ENCODE data around the gene FCGR3A.
"Not testable (repeated sequence)": the region's sequence is repeated elsewhere in the genome, so short reads cannot be mapped to it uniquely, and the experiment has no call there.

FCGR3A gene

DNA sequence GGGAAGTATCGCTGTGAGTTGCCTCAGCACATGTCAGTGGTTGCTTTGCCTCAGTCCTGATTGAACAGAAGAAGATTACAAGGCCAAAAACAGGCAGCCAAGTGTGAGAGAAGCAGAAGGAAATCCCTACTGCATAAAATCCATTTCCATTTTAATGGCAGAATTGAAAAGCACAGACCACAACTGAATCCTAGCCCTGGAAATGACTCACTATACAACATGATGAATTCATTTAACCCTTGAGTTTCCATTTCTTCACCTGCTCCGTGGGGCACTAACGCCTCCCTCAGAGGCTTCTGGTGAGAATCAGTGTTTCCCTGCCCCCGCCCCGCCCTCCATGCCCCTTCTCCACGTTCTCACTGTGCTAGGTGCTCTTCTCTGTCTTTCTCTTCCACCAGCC lies 40.3 kb upstream of the FCGR3A start:
- H3K9me2 ChIP-seq (ENCODE audit: low read depth, low read length); H3K9ac ChIP-seq (ENCODE audit: low read length); H3K27me3 ChIP-seq (ENCODE audit: insufficient read depth, low read length); H3K9me3 ChIP-seq (ENCODE audit: low read length); H4K20me1 ChIP-seq (ENCODE audit: insufficient read depth, low read length); H3F3A ChIP-seq (ENCODE audit: insufficient read depth, low read length); H2AFZ ChIP-seq (ENCODE audit: low read length); H3K4me3 ChIP-seq (ENCODE audit: low read depth, low read length, poor library complexity, severe bottlenecking); H3K4me1 ChIP-seq (ENCODE audit: insufficient read depth, low read length, severe bottlenecking); H3K79me2 ChIP-seq (ENCODE audit: insufficient read depth, low read length); H3K36me3 ChIP-seq (ENCODE audit: insufficient read depth, low read length); H3K27ac ChIP-seq (ENCODE audit: low read depth, low read length, poor library complexity, severe bottlenecking); H3K4me2 ChIP-seq (ENCODE audit: low read length): not testable (repeated sequence)

DNA sequence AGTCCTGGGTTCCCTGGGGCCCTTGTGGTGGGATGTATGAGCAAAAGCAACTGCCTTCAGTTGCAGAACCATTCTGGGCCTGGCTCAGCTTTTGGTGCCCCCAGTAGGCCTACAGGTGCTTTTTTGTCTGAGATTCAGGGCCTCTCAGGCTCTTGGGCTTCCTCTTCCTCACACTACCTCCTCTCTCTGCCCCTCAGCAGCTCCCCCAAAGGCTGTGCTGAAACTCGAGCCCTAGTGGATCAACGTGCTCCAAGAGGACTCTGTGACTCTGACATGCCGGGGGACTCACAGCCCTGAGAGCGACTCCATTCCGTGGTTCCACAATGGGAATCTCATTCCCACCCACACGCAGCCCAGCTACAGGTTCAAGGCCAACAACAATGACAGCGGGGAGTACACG lies 39.7 kb upstream of the FCGR3A start:
- not testable (repeated sequence) for H2AFZ ChIP-seq (ENCODE audit: low read length); H3K9me3 ChIP-seq (ENCODE audit: low read length); H3K27ac ChIP-seq (ENCODE audit: low read depth, low read length, poor library complexity, severe bottlenecking); H3K9ac ChIP-seq (ENCODE audit: low read length); H3K4me3 ChIP-seq (ENCODE audit: low read depth, low read length, poor library complexity, severe bottlenecking); H3K9me2 ChIP-seq (ENCODE audit: low read depth, low read length); H3K4me1 ChIP-seq (ENCODE audit: insufficient read depth, low read length, severe bottlenecking); H4K20me1 ChIP-seq (ENCODE audit: insufficient read depth, low read length); H3K36me3 ChIP-seq (ENCODE audit: insufficient read depth, low read length); H3F3A ChIP-seq (ENCODE audit: insufficient read depth, low read length); H3K27me3 ChIP-seq (ENCODE audit: insufficient read depth, low read length); H3K4me2 ChIP-seq (ENCODE audit: low read length); H3K79me2 ChIP-seq (ENCODE audit: insufficient read depth, low read length)

DNA sequence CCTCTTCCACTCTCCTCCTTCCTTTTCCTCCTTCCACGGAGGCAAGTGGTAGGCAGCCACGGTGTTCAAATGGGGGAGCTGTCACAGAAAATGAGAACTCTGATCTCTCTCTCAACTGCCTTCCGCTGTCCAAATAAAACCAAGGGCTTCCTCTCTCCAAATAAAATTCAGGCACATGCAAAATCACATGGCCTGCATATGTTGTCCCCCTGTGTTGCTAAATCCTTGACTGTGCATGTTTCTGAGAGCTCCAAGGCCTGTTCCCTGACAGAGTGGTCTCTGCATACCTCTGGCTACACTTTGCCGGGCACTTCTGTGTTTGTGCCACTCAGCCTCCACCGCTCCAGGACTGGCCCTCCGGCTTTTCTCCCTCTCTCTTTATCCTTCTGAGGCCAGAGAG lies 39.0 kb upstream of the FCGR3A start:
- H3K9ac ChIP-seq (ENCODE audit: low read length); H3K79me2 ChIP-seq (ENCODE audit: insufficient read depth, low read length); H3K4me1 ChIP-seq (ENCODE audit: insufficient read depth, low read length, severe bottlenecking); H3K9me2 ChIP-seq (ENCODE audit: low read depth, low read length); H3K27ac ChIP-seq (ENCODE audit: low read depth, low read length, poor library complexity, severe bottlenecking); H3K9me3 ChIP-seq (ENCODE audit: low read length); H3F3A ChIP-seq (ENCODE audit: insufficient read depth, low read length); H2AFZ ChIP-seq (ENCODE audit: low read length); H3K36me3 ChIP-seq (ENCODE audit: insufficient read depth, low read length); H4K20me1 ChIP-seq (ENCODE audit: insufficient read depth, low read length); H3K4me2 ChIP-seq (ENCODE audit: low read length); H3K27me3 ChIP-seq (ENCODE audit: insufficient read depth, low read length); H3K4me3 ChIP-seq (ENCODE audit: low read depth, low read length, poor library complexity, severe bottlenecking): not testable (repeated sequence)

DNA sequence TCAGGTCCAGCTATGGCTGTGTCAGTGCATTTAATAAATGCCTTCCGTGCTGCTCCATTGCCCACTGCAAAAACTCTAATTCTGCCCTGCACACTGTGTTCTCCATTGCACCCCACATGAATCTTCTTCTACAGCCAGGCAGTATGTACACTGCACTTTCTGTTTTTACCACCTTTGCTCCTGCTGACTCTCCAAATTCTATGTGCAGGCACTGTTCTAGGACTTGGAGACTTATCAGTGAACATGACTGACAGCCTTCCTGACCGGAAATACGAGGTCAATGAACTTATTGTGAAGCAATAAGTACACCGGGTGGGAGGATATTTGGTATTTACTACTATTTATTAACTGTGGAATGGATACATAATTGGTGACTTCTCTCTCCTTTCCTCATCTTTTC lies 33.3 kb upstream of the FCGR3A start:
- not testable (repeated sequence) for H3K4me3 ChIP-seq (ENCODE audit: low read depth, low read length, poor library complexity, severe bottlenecking); H2AFZ ChIP-seq (ENCODE audit: low read length); H3K9ac ChIP-seq (ENCODE audit: low read length); H3K9me2 ChIP-seq (ENCODE audit: low read depth, low read length); H3K27me3 ChIP-seq (ENCODE audit: insufficient read depth, low read length); H4K20me1 ChIP-seq (ENCODE audit: insufficient read depth, low read length); H3K9me3 ChIP-seq (ENCODE audit: low read length); H3F3A ChIP-seq (ENCODE audit: insufficient read depth, low read length); H3K4me2 ChIP-seq (ENCODE audit: low read length); H3K27ac ChIP-seq (ENCODE audit: low read depth, low read length, poor library complexity, severe bottlenecking); H3K79me2 ChIP-seq (ENCODE audit: insufficient read depth, low read length); H3K4me1 ChIP-seq (ENCODE audit: insufficient read depth, low read length, severe bottlenecking); H3K36me3 ChIP-seq (ENCODE audit: insufficient read depth, low read length)

DNA sequence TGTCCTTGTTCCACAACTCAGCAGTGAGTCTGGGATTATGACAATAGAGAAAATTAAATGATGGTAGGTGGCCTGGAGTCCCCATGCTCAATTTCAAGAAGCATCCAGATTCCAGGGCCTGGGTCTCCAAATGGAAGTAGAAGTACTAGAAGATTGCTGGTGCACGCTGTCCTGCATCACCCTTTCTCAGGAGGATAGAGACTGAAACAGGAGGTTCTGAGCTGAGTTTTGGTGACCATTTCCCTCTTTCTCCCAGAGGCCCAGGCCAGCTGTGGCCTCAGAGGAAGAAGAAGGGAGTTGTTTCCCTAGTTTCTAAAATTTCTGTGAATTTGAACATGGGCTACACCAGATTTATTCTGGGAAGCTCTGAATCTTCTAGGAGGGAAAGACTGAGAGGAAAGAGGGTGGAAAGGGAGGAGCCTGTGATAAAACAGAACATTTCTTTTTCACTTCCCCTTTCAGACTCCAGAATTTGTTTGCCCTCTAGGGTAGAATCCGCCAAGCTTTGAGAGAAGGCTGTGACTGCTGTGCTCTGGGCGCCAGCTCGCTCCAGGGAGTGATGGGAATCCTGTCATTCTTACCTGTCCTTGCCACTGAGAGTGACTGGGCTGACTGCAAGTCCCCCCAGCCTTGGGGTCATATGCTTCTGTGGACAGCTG lies 31.4 kb upstream of the FCGR3A start:
- H3K4me3 ChIP-seq (ENCODE audit: low read depth, low read length, poor library complexity, severe bottlenecking); H3F3A ChIP-seq (ENCODE audit: insufficient read depth, low read length); H3K4me2 ChIP-seq (ENCODE audit: low read length); H3K4me1 ChIP-seq (ENCODE audit: insufficient read depth, low read length, severe bottlenecking); H2AFZ ChIP-seq (ENCODE audit: low read length); H3K27me3 ChIP-seq (ENCODE audit: insufficient read depth, low read length); H3K27ac ChIP-seq (ENCODE audit: low read depth, low read length, poor library complexity, severe bottlenecking); H3K9me3 ChIP-seq (ENCODE audit: low read length); H4K20me1 ChIP-seq (ENCODE audit: insufficient read depth, low read length); H3K9ac ChIP-seq (ENCODE audit: low read length); H3K79me2 ChIP-seq (ENCODE audit: insufficient read depth, low read length); H3K36me3 ChIP-seq (ENCODE audit: insufficient read depth, low read length); H3K9me2 ChIP-seq (ENCODE audit: low read depth, low read length): not testable (repeated sequence)

DNA sequence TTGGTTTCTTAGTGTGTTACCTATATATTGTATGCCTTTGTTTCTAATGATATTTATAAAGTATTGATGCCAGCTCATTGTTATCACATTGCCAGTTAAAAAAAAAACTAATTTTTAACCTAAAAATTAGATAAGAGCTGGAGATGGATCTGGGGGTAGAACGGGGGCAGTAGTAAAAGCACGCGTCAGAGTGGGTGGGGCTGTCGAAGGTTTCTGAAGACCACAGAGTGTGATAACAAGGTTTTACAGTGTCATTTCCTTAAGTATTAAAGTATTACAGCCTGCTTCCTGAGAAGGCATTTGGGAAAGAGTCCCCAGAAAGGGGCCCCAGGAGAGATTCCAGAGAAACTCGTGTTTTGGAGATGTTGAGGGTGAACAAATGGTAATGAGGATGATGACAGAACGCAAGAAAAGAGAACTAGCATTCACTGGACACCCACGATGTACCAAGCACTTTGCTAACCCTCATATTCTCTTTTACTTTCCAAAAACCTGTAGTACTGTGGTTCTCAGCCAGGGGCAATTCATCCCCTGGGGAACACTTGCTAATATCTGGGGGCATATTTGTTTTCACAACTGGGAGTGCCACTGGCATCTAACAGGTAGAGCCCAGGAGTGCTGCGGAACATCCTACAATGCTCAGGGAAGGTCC lies 30.4 kb upstream of the FCGR3A start:
- not testable (repeated sequence) for H4K20me1 ChIP-seq (ENCODE audit: insufficient read depth, low read length); H3K4me2 ChIP-seq (ENCODE audit: low read length); H3K9me3 ChIP-seq (ENCODE audit: low read length); H3K4me1 ChIP-seq (ENCODE audit: insufficient read depth, low read length, severe bottlenecking); H3K27ac ChIP-seq (ENCODE audit: low read depth, low read length, poor library complexity, severe bottlenecking); H3K27me3 ChIP-seq (ENCODE audit: insufficient read depth, low read length); H2AFZ ChIP-seq (ENCODE audit: low read length); H3K79me2 ChIP-seq (ENCODE audit: insufficient read depth, low read length); H3K4me3 ChIP-seq (ENCODE audit: low read depth, low read length, poor library complexity, severe bottlenecking); H3F3A ChIP-seq (ENCODE audit: insufficient read depth, low read length); H3K36me3 ChIP-seq (ENCODE audit: insufficient read depth, low read length); H3K9ac ChIP-seq (ENCODE audit: low read length); H3K9me2 ChIP-seq (ENCODE audit: low read depth, low read length)

DNA sequence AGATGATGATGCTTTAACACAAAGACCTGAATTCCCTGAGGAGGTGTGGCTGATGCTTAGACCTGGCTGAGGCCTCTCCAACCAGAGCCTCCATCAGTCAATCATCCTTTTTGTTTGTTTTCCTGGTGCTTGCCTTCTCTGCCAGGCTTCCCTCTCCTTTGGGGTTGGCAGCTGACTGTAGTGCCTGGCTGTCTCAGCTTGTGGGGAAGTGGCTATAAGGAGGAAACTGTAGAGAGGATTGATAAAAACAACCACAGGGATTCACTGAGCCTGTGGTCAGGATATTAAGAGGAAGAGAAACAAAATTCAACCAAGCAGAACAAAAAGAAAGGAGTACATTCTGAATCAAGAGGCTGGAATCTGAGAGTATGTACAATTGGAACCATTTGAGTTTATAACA lies 27.1 kb upstream of the FCGR3A start:
- H3K4me2 ChIP-seq (ENCODE audit: low read length); H4K20me1 ChIP-seq (ENCODE audit: insufficient read depth, low read length); H3K9ac ChIP-seq (ENCODE audit: low read length); H3K4me3 ChIP-seq (ENCODE audit: low read depth, low read length, poor library complexity, severe bottlenecking); H3F3A ChIP-seq (ENCODE audit: insufficient read depth, low read length); H3K27ac ChIP-seq (ENCODE audit: low read depth, low read length, poor library complexity, severe bottlenecking); H2AFZ ChIP-seq (ENCODE audit: low read length); H3K9me3 ChIP-seq (ENCODE audit: low read length); H3K9me2 ChIP-seq (ENCODE audit: low read depth, low read length); H3K27me3 ChIP-seq (ENCODE audit: insufficient read depth, low read length); H3K36me3 ChIP-seq (ENCODE audit: insufficient read depth, low read length); H3K4me1 ChIP-seq (ENCODE audit: insufficient read depth, low read length, severe bottlenecking); H3K79me2 ChIP-seq (ENCODE audit: insufficient read depth, low read length): not testable (repeated sequence)

DNA sequence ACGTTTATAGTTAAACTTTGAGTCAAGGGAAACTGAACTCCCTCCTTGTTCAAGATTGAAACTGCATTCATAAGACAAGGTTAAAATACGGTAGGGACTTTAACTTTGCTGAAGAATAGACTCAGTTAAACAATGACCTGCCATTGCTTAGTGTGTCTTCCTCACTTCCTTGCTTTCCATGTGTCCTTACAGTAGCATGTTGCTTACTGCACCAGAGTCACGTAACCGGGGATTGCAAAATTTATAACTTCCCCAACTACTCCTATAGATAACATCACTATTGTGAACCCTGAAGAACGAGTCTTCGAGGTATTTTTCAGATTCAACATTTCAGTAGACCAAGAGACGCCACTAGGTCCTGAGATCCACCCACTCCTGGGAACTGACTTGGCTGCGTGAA lies 22.1 kb upstream of the FCGR3A start:
- not testable (repeated sequence) for H3K27ac ChIP-seq (ENCODE audit: low read depth, low read length, poor library complexity, severe bottlenecking); H3K79me2 ChIP-seq (ENCODE audit: insufficient read depth, low read length); H3K4me2 ChIP-seq (ENCODE audit: low read length); H4K20me1 ChIP-seq (ENCODE audit: insufficient read depth, low read length); H3K36me3 ChIP-seq (ENCODE audit: insufficient read depth, low read length); H3K9ac ChIP-seq (ENCODE audit: low read length); H3K9me3 ChIP-seq (ENCODE audit: low read length); H3K4me3 ChIP-seq (ENCODE audit: low read depth, low read length, poor library complexity, severe bottlenecking); H3K4me1 ChIP-seq (ENCODE audit: insufficient read depth, low read length, severe bottlenecking); H3F3A ChIP-seq (ENCODE audit: insufficient read depth, low read length); H3K27me3 ChIP-seq (ENCODE audit: insufficient read depth, low read length); H3K9me2 ChIP-seq (ENCODE audit: low read depth, low read length); H2AFZ ChIP-seq (ENCODE audit: low read length)

Measured in OCI-LY1 (cell line).